Activated CD8-positive, alpha-beta memory T cell treated with anti-CD3 and anti-CD28 coated beads, Interleukin-2, amount 50 U/mL, for 48 hours (primary cell): ENCODE results near the gene SLC41A3.
"Not testable (repeated sequence)": the region's sequence is repeated elsewhere in the genome, so short reads cannot be mapped to it uniquely, and the experiment has no call there.

ENCODE experiments used
- DNase-seq: peaks from one replicate; pipeline ENCODE4 v3.0.0-alpha.2; 2020

The SLC41A3 gene

DNA sequence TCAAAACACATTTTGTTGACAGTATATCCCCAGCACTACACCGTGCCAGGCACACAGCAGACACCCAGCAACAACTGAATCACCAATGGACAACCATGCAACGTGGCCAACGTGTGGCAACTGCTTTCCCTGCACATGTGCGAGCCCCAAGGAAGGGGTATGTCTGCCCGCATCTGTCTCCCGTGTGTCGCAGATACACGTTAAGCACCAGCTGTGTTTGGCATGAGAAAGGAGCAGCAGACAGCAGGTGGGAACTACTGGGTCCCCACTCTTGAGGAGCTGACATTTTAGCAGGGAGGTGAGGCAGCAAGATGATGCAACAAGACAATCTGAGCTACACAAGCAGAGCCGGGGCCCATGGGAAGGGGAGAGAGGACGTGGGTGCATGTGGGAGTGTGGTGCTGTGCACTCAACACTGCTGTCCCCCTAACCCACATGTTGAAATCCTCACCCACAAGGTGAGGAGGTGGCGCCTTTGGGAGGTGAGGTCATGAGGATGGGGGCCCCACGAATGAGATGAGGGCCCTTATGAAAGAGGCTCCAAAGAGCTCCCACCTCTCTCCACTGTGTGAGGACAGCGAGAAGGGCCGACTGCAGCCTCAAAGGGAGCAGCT lies 58.7 kb downstream of the SLC41A3 start:
- peak; percentile 39 for DNase-seq

DNA sequence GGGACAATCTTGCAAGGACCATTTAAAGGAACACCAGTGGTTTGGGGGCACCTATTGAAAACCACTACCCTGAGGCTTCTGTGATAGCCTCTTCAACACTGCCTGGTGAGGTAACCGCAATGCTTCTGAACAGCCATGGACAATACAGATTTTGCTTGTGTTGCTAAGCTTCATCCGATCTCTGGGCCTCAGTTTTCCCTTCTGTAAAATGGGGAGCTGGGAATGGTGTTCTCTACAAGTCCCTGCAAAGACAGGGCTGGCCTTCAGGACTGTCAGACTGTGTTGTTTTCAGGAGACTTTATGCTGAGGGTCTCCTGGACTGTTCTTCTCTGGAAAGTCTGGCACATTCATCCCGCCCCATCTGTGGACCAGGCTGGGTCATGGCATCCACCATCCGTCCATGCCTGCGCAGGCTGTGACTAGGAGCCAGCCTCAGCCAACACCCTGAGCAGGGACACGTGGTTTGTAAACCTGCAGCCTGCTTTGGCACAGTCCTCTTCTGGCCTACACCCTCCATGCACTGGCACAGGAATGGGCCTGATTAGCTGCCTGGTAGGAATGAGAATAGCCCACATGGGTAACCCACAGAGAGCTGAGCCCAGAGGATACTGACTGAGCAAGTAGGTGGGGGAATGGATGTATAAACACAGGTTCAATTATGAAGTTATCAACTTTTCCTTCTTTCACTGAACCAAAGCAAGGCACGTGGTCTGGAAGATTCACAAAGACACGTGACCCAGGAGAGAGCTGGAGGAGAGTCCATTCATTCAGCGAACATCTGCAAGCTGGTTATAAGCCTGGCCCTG lies 59.7 kb downstream of the SLC41A3 start:
- no peak for DNase-seq

DNA sequence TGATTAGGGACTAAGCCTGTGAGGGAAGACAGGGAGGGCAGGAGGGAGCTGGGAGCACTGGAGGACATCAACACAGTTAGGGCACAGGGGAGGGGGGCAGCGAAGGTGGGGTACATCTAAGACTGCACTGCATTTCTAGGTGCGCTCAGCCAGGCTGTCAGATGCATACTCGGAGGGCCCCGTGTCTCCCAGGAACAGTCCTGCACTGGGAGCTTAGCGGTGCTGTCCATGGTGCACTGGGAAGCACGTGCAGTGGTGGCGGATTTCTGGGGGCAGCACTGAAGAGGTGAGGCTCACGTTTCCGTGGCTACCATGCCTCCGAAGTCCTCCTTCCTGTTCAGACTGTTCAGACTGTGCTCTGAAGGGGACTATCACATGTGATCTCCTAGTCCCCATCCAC lies 60.5 kb downstream of the SLC41A3 start:
- DNase-seq = no peak

DNA sequence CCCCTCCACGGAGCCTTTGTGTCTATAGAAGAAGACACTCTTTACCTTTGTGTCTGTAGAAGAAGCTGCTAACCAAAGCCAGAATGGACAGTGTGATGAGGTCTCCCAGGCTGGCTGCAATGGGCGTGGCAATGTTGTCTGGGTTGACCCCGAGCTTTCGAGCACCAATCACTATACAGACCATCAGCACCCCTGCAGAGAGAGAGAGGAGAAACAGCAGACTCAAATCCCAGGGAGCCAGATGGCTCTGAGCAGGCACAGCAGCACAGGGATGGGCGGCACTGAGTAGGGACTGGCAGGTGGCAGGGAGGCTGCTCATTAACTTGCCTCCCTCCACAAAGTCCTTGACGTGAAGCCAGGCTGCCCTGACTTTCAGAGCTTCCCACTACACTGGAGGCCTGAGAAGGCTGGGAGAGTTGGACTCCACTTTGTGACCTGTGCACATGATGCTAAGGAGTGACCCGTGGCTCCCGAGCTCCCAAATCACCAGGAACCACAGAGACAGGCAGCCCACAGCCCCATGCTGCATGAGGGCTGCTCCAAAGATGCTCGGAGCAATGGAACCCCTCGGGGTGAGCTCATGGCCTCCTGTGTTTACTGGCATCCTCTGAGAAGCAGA lies 61.1 kb downstream of the SLC41A3 start:
- DNase-seq = no peak

DNA sequence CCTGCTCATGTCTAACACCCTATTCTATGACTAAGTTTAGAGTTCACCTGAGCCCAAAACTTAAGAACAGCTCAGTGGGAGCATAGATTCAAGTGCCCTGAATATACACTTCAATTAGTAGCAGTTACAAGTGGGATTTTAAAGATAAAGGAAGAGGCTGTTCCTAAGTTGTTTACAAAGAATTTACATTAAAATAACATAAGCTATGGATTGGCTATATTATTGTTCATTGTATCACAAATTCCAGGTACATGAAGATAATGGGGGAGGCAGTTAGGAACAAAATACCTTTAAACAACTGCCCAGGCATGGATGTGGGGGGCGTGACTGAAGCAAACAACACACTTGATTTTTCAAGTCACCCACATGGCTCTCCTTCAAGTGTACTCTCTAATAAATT lies 62.2 kb downstream of the SLC41A3 start:
- DNase-seq = no peak

DNA sequence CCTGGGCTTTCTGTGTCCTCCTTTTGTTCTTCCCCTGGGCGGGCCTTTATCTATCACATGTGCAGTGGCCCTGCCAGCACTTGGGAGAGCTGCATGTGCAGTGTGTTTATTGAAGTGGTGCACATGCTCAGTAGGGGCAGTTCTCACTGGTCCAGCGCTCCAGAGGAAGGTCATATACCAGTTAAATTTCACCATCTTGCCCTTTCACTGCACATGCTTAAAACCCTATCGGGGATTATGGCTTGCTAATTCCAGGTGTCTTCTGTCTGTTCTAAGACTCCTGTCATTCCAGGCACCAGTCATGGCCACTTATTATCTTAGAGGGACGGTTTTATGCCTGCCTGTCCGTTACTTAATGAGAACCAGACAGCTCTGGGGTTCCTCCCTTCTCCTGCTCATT lies 62.7 kb downstream of the SLC41A3 start:
- no peak for DNase-seq

DNA sequence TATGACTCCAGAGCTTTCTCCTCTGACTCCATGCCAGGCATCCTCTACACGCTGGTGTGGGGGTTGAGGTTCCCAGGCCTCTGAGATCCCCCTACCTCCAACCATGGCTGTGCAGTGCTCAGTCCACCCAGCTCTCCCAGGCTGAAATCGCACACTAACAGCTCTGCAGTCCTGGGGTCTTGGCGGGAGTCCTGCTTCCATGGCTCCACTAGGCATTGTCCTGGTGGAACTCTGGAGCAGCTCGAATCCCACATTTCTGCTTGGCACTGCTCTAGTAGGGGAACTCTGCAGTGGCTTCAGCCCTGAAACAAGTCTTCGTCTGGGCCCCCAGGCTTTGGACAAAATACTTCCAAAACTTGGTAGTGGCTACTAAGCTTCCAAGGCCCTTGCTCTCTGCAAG lies 64.2 kb downstream of the SLC41A3 start:
- DNase-seq = peak; percentile 30

DNA sequence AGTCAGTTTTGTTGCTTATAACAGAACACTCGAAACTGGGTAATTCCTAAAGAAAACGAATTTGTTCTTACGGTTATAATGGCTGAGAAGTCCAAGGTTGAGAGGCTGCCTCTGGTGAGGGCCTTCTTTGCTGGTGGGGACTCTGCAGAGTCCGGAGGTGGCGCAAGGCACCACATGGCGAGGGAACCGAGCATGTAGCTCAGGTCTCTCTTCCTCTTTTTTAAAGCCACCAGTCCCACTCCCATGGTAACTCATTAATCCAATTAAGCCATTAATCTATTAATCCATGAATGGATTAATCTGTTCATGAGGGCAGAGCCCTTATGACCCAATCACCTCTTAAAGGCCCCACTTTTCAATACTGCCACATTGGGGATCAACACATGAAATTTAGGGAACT lies 64.9 kb downstream of the SLC41A3 start:
- DNase-seq = no peak

DNA sequence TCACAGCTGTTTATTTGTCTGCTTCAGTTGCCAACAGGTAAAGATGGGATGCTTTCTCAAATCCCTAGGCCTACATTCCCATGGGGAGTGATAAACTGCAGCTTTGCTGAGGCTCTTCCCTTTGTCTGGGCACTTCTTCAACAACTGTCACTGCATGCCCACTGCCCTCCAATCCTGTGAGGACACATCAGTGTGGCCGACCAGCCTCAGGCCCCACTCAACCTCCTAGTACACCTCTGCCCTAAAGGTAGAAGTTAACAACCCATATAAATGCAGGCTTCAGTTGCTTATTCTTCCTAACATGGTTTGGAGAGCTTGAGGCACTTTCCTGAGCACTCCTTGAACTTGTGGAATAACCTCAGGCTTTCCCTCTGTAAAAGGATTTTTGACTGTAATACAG lies 65.4 kb downstream of the SLC41A3 start:
- DNase-seq = no peak

DNA sequence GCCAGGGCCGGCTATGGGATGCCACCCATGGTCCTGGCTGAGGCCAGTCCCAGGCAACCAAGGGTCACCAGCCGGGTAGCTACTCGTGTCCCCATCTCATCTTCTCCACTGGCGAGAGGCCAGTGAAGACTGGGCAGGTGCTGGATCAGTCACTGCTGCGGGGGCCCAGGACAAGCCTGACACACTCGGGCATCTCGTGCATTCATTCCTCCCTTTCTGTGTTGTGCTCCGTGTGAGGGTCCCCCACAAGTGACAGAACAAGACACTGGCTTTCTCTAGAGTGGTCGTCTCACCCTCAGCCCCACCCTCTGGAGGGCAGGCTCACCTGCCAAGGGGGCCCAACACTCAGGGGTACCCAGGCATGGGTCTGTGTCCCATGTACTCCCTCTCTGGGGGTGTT lies 66.6 kb downstream of the SLC41A3 start:
- no peak for DNase-seq

DNA sequence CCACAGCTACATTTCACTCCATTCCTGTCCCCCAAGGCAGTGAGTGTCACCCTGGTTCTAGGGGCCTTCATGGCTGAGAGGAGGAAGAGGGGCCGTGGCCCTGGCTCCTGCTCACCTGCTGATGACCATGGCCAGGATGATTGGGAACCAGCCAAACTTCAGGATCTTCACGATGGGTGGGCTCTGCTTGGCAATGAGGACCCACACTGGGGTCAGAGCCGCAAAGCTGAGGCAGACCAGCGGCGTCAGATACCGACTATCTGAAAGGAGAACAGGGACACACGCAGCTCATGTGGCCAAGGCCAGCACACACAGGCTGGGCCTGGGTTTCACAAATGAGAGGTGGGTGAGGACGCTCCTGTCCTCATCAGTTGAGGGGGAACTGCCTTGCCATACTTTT lies 67.3 kb downstream of the SLC41A3 start:
- no peak for DNase-seq

DNA sequence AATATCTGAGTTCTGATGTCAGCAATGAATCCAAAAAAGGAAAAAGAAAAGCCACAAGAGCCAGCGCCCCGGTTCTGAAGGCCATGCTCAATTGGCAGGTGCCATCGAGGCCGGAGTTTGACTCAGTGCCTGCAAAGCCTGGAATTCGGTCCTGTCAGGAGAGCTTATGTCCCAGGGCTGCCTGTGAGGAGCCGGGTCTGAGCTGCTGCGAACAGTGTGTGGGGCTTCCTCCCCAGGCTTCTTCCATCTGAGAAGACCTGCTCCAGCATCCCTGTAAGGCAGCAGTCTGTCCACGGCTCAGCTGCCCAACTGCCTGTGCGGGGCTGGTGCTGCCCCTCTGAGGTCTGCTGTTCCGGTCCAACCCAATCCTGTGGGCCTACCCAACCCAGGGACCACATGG lies 68.8 kb downstream of the SLC41A3 start:
- no peak for DNase-seq

DNA sequence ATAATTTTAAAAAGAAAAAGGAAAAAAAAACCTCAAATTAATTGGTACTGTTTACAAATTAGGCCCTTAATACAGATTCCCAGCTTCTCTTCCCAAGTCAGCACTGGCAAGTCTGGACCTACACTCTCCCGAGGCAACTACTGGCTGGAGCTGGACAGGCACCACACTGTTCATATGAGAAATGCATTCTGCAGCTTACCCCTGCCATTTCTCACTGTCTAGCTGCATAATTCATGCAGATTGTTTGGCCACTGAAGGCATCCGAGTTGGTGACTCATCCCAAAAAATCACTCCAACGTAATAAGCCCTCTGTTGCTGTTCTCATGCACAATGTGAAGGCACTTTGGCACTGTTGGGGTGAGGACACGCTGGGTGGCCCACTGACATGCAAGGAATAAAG lies 69.7 kb downstream of the SLC41A3 start:
- DNase-seq = no peak

DNA sequence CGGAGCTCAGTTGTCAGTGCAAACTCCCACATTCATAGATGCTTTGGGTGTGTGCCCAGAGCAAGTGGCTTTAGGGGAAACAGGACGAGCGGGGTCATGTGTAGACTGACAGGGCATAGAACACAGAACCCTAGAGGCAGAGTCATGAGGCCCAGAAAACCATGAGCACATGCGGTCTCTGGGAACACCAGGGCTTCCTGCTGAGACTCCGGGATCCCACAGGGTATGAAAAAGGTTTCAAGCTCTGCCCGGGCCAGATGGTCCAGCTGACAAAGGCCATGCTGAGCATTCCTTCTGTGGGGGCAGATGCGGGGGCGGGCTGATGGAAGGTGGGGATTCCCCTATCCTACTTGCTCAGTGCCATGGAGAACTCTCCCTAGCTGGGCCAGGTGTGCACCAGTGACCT lies 70.2 kb downstream of the SLC41A3 start:
- no peak for DNase-seq

DNA sequence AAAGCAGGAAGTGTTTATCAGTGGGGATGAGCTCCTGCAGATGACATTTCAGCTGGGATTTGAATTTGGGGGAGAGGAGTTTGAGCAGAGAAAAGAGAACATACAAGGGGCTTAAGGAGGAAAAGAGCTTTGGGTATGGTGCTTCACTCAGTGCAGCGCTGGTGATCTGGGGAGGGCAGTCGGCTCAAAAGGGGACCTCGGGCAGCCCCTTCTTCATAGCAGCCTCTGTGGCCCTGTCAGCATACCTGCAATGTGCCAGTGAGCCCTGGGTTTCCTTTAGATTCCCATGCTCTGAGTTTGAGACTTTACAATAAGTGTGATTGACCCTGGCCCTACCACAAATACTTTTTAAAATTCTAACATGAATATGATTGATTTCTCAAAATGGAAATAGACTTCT lies 74.7 kb downstream of the SLC41A3 start:
- DNase-seq = no peak

DNA sequence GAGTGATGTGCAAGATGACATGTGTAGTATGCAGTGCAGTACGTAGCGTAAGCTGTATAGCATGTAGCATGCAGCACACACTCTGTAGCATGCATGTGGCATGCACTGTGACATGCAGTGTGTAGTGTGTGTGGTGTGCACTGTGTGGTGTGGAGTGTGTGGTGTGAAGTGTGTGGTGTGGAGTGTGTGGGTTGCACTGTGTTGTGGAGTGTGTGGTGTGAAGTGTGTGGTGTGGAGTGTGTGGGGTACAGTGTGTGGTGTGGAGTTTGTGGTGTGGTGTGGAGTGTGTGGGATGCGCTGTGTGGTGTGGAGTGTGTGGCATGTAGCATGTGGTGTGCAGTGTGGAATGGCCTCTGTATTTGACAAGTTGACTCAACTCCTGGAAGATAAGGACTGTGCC lies 75.7 kb downstream of the SLC41A3 start:
- no peak for DNase-seq

DNA sequence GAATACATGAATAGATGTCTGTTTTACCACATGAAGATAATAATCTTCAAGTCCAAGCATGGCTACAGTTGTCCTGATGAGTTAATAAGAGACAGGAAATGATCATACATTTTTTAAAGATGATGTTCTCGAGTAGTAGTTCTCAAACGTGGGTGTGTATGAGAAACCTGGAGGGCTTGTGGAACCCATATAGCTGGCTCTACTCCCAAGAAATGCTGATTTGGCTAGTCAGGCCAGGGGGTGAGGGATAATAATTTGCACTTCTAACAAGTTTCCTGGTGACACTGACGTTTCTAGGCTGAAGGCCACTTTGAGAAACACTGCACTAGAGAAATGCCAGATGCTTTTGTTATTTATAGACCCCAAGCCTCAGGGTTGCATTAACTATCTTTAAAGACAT lies 78.0 kb downstream of the SLC41A3 start:
- no peak for DNase-seq

DNA sequence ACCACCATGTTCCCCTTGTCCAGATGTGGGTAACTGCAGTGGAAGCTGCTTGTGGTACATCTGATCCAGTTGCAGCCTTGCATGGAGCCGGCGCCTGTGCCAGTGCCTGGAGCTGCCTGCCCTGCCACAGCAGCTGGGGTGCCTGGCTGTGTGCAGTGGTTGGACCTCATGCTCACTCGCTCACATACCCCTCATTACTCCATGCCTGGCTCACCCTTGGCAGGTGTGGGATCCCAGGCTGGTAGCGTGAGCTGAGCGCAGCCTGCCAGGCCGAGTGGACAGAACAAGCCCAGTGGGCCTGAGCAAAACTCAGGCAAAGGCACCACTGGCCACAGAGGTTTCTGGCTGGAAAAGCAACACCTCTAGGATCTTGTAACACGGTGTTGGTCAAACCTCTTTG lies 79.2 kb downstream of the SLC41A3 start:
- DNase-seq = no peak

DNA sequence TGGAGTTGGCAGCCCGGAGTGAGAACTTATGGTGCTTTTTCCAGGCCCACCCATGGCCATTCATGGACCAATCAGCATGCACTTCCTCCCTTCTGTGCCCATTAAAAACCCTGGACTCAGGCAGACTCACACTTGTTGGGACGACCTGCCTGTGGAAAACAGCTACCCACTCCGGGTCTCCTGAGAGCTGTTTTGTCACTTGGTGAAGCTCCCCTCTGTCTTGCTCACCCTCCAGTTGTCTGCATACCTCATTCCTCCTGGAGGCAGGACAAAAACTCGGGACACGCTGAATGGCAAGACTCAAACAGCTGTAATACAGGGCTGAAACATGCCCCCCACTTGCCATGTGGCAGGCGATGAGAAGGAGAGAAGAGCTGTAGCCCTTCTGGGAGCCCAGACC lies 79.7 kb downstream of the SLC41A3 start:
- DNase-seq = no peak

DNA sequence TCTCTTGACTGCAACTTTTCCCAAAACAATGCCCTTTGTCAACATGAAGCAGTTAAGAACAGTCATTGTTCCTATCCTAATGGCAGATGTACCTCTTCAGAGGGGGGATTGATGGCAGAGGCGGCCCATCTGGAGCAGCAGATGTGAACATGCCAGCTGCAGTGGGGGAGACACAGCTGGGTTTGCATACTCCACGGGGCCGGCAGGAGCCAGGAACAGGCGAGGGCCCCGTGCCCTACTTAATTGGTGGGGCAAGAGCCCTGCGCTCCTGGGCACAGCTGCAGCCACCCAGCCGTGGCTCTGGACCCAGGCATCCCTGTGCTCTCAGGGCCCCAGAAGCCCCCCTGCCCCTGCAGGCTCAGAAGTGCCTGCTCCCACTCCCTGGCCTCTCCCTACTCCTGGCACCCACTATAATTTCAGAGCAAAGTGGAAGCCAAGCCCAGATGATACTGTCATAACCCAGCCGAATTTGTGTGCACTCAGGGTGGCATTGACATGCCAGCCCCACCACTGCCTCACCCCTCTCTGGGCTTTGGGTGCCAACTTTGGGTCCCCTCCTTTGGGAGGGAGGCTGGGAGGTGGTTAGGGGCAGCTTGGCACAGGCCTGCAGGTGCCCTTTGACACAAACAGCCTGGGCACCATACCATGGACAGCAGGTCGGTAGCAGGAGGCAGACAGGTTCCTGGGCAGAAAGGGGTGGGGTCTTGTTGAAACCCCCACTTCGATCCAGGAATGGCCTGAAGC lies 80.3 kb downstream of the SLC41A3 start:
- DNase-seq = no peak

DNA sequence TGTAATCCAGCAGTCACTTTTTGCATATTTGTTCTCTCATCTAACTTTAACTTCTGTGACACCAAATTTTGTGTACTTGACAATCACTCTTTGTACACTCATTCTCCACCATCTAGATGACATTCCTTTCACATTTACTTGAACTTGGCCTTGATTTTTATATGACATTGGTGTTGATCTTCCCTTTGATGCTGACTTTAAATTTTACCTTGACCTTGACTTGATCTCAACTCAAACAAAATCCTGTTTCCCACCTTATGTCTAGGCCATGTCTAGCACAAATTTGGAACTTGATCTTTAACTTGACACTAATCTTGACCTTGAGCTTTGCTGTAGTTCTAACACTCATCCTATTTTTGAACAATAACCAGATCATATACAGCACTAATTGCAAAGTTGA lies 81.7 kb downstream of the SLC41A3 start:
- DNase-seq = no peak

DNA sequence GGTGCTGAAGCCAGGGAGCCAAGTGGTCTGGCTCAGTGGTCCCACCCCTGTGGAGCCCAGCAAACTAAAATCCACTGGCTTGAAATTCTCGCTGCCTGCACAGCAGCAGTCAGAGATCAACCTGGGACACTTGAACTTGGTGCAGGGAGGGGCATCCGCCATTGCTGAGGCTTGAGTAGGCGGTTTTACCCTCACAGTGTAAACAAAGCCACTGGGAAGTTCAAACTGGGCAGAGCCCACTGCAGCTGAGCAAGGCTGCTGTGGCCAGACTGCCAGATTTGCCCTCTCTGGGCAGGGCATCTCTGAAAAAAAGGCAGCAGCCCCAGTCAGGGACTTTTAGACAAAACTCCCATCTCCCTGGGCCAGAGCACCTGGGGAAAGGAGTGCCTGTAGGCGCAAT lies 87.2 kb downstream of the SLC41A3 start:
- DNase-seq = not testable (repeated sequence)

DNA sequence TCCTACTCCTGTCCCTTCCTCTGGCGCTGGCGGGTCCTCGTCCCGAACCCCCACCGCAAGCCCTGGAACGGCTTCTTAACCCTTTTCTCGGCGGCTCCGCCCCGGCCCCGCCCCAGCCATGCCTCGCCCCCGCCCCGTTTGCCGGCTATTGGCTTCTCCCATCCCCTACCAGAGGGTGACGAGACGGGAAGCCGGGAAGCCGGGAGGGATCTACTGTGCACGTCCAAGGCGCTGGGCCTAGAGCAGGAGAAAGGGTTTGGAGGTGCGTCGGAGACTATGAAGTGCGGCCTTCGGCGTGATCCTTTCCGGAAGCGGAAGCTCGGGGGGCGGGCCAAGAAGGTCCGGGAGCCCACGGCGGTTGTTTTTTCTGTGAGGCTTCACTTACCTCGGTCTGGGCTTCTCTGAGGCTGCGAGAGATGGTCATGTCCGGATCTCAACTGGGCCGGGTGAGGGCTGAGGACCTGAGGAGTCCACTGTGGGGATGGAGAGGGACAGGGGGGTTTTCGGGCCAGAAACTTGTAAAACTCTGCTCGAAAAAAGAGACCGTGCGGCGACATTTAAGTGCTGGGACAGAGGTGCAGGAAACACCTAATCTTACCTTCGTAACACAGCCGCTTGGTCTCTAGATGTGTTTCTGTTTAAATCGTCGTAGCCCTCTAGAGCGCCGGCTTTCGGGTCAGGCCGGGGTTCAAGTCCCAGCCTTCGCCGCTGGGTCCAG lies 93.5 kb downstream of the SLC41A3 start:
- DNase-seq = peak; percentile 87
